Tibial artery (tissue), 4 donors: ENCODE results near the gene PDLIM5.

Experiments used
- DNase-seq, 2 donors: peaks; one replicate each; pipeline ENCODE4 v3.0.0-alpha.2; 2019
- H3K27ac ChIP-seq, 2 donors: fragments of 200-600 bp; sonication (generic) in 1 of 2; 1 replicate in 1 of 2; 2 replicates in 1 of 2; pipeline ENCODE4 v1.5.1; 2018 to 2019; ENCODE audit warnings: mild to moderate bottlenecking in 1 of 2
- H3K27me3 ChIP-seq, 2 donors: fragments of 200-600 bp; sonication (generic) in 1 of 2; one replicate each; pipeline versions ENCODE4 v1.5.1 to v1.6.0; 2016 to 2019
- H3K36me3 ChIP-seq, 3 donors: fragments of 200-600 bp; sonication (generic) in 2 of 3; one replicate each; pipeline ENCODE4 v1.5.1; 2016 to 2019; ENCODE audit warnings: mild to moderate bottlenecking in 2 of 3
- H3K4me1 ChIP-seq, 4 donors: fragments of 200-600 bp; sonication (generic) in 2 of 4; 1 replicate in 3 of 4; 2 replicates in 1 of 4; pipeline ENCODE4 v1.5.1; 2016 to 2019
- H3K4me3 ChIP-seq, 2 donors: fragments of 200-600 bp; sonication (generic) in 1 of 2; 1 replicate in 1 of 2; 2 replicates in 1 of 2; pipeline ENCODE4 v1.5.1; 2018 to 2019; ENCODE audit warnings: mild to moderate bottlenecking in 2 of 2
- H3K9me3 ChIP-seq, 3 donors: fragments of 200-600 bp; sonication (generic) in 1 of 3; one replicate each; pipeline ENCODE4 v1.5.1; 2016 to 2019
- CTCF ChIP-seq, 2 experiments: fragments of 200-600 bp in 1 of 2; fragments of 450-650 bp in 1 of 2; IDR thresholded peaks; one replicate each; pipeline ENCODE4 v1.5.1; 2017 to 2019; ENCODE audit warnings: antibody characterized with exemption in 2 of 2, mild to moderate bottlenecking in 1 of 2, moderate library complexity in 1 of 2
- intact Hi-C: fragments of 100-400 bp; cut with DNase I; formaldehyde crosslinking; loops from one replicate; pipeline ENCODE4 v1.15.0; 2023; ENCODE audit warnings: low total_unique reads

PDLIM5 gene

GRCh38 chr4:94519925-94520789 lies 68.4 kb downstream of the PDLIM5 start:
- H3K4me3 ChIP-seq: no peak overlapping the region
- intact Hi-C loops: no loop called here
- no peak for TF ChIP-seq CTCF (IDR thresholded peaks at IDR 0.05)
- DNase-seq: no peak
- peaks cover under 1 to 100% (median 63%) of the 10 kb centered on the region in 4 donors for H3K4me1 ChIP-seq
- no peaks in the 10 kb centered on the region for H3K9me3 ChIP-seq
- H3K27me3 ChIP-seq: no peaks in the 10 kb centered on the region
- no peaks in the 10 kb centered on the region for H3K36me3 ChIP-seq
- H3K27ac ChIP-seq: peak overlapping the region; percentile 59 to 69

GRCh38 chr4:94523033-94523580 lies 71.4 kb downstream of the PDLIM5 start:
- peaks cover 3 to 97% (median 58%) of the 10 kb centered on the region in 4 donors for H3K4me1 ChIP-seq

GRCh38 chr4:94523617-94524016 lies 71.9 kb downstream of the PDLIM5 start:
- intact Hi-C loops: no loop called here
- H3K36me3 ChIP-seq: no peaks in the 10 kb centered on the region
- no peak for TF ChIP-seq CTCF (IDR thresholded peaks at IDR 0.05)
- no peak for DNase-seq
- peak overlapping the region; percentile 38 to 75 for H3K27ac ChIP-seq
- peaks cover 3 to 97% (median 57%) of the 10 kb centered on the region in 4 donors for H3K4me1 ChIP-seq
- H3K27me3 ChIP-seq: no peaks in the 10 kb centered on the region
- H3K4me3 ChIP-seq: no peak overlapping the region
- H3K9me3 ChIP-seq: no peaks in the 10 kb centered on the region

More at GRCh38 chr4:94523033-94523580, 71.4 kb downstream of the PDLIM5 start:
- Histone ChIP-seq H3K4me3 (no peak overlapping the region), H3K9me3 (no peaks in the 10 kb centered on the region), H3K36me3 (no peaks in the 10 kb centered on the region), H3K27me3 (no peaks in the 10 kb centered on the region), H3K27ac (peak overlapping the region; percentile 38 to 75)
- TF ChIP-seq CTCF (IDR thresholded peaks at IDR 0.05): no peak
- intact Hi-C loops: no loop called here
- no peak for DNase-seq

- intact Hi-C loops: no loop called here
- Histone ChIP-seq H3K4me3 (peak overlapping the region in 1 of 2 donors; percentile 21), H3K4me1 (peaks cover 3 to 97% (median 50%) of the 10 kb centered on the region in 4 donors), H3K27me3 (no peaks in the 10 kb centered on the region), H3K27ac (peak overlapping the region; percentile 71 to 75), H3K36me3 (no peaks in the 10 kb centered on the region), H3K9me3 (no peaks in the 10 kb centered on the region)
- TF ChIP-seq CTCF (IDR thresholded peaks at IDR 0.05): no peak
- DNase-seq: no peak
These were observed 74.4 kb downstream of the PDLIM5 start for GRCh38 chr4:94525993-94526728.

- no peaks in the 10 kb centered on the region for H3K27me3 ChIP-seq
- TF ChIP-seq CTCF (IDR thresholded peaks at IDR 0.05): no peak
- no peak overlapping the region for H3K4me3 ChIP-seq
- no peaks in the 10 kb centered on the region for H3K9me3 ChIP-seq
- H3K27ac ChIP-seq: peak overlapping the region; percentile 71 to 75
- DNase-seq: no peak
- no peaks in the 10 kb centered on the region for H3K36me3 ChIP-seq
- peaks cover 3 to 97% (median 49%) of the 10 kb centered on the region in 4 donors for H3K4me1 ChIP-seq
- intact Hi-C loops: no loop called here
These were observed 76.0 kb downstream of the PDLIM5 start for GRCh38 chr4:94527556-94528233.
